Stomach smooth muscle (tissue), 2 donors: ENCODE measurements around the gene EYA4.

ENCODE experiments used
- H3K27ac ChIP-seq: one replicate; pipeline ENCODE4 v1.7.0; 2013; ENCODE audit warnings: mild to moderate bottlenecking, low read length, inconsistent platforms
- H3K27me3 ChIP-seq, 2 donors: one replicate each; pipeline ENCODE4 v1.7.0; 2013; ENCODE audit warnings: low read length in 2 of 2; ENCODE audit not compliant: insufficient read depth in 2 of 2, control insufficient read depth in 1 of 2
- H3K36me3 ChIP-seq, 2 donors: one replicate each; pipeline ENCODE4 v1.7.0; 2013; ENCODE audit warnings: low read length in 2 of 2; ENCODE audit not compliant: control insufficient read depth in 2 of 2, insufficient read depth in 2 of 2
- H3K4me1 ChIP-seq: one replicate; pipeline ENCODE4 v1.7.0; 2013; ENCODE audit warnings: low read length; ENCODE audit not compliant: control insufficient read depth, insufficient read depth
- H3K4me3 ChIP-seq, 2 donors: one replicate each; pipeline ENCODE4 v1.7.0; 2013; ENCODE audit warnings: low read length in 2 of 2
- H3K9ac ChIP-seq, 2 donors: one replicate each; pipeline ENCODE4 v1.7.0; 2013; ENCODE audit warnings: low read length in 2 of 2, mild to moderate bottlenecking in 1 of 2
- H3K9me3 ChIP-seq, 2 donors: one replicate each; pipeline ENCODE4 v1.7.0; 2013; ENCODE audit warnings: low read length in 2 of 2; ENCODE audit not compliant: control insufficient read depth in 2 of 2
- donor health status: healthy.
- donor health status: Pancreatic carcinoma.

Gene EYA4

GRCh38 chr6:133369773-133370272 lies 128.7 kb downstream of the EYA4 start:
- Histone ChIP-seq H3K9ac (no peak overlapping the region), H3K4me1 (no peaks in the 10 kb centered on the region), H3K27ac (no peak overlapping the region), H3K9me3 (no peaks in the 10 kb centered on the region), H3K27me3 (no peaks in the 10 kb centered on the region), H3K4me3 (no peak overlapping the region), H3K36me3 (no peaks in the 10 kb centered on the region)

GRCh38 chr6:133376743-133377142 lies 135.6 kb downstream of the EYA4 start:
- no peaks in the 10 kb centered on the region for H3K9me3 ChIP-seq
- no peaks in the 10 kb centered on the region for H3K4me1 ChIP-seq
- H3K4me3 ChIP-seq = no peak overlapping the region
- no peaks in the 10 kb centered on the region for H3K27me3 ChIP-seq
- no peaks in the 10 kb centered on the region for H3K36me3 ChIP-seq
- H3K9ac ChIP-seq = no peak overlapping the region
- H3K27ac ChIP-seq = no peak overlapping the region

- Histone ChIP-seq H3K36me3 (no peaks in the 10 kb centered on the region), H3K4me1 (no peaks in the 10 kb centered on the region), H3K9ac (no peak overlapping the region)
Observed at GRCh38 chr6:133377219-133377618, 136.1 kb downstream of the EYA4 start.

GRCh38 chr6:133380047-133380446 lies 138.9 kb downstream of the EYA4 start:
- Histone ChIP-seq H3K27me3 (no peaks in the 10 kb centered on the region), H3K9ac (no peak overlapping the region), H3K4me1 (no peaks in the 10 kb centered on the region), H3K27ac (no peak overlapping the region), H3K36me3 (no peaks in the 10 kb centered on the region), H3K4me3 (no peak overlapping the region), H3K9me3 (no peaks in the 10 kb centered on the region)

More at GRCh38 chr6:133377219-133377618, 136.1 kb downstream of the EYA4 start:
- no peak overlapping the region for H3K27ac ChIP-seq
- no peaks in the 10 kb centered on the region for H3K9me3 ChIP-seq
- H3K4me3 ChIP-seq = no peak overlapping the region
- no peaks in the 10 kb centered on the region for H3K27me3 ChIP-seq

- H3K9ac ChIP-seq = no peak overlapping the region
- no peak overlapping the region for H3K27ac ChIP-seq
- H3K4me1 ChIP-seq = no peaks in the 10 kb centered on the region
- H3K9me3 ChIP-seq = no peaks in the 10 kb centered on the region
- H3K27me3 ChIP-seq = no peaks in the 10 kb centered on the region
- H3K4me3 ChIP-seq = no peak overlapping the region
- H3K36me3 ChIP-seq = no peaks in the 10 kb centered on the region
Observed at GRCh38 chr6:133380723-133381122, 139.6 kb downstream of the EYA4 start.

GRCh38 chr6:133388731-133389130 lies 147.6 kb downstream of the EYA4 start:
- Histone ChIP-seq H3K4me1 (no peaks in the 10 kb centered on the region), H3K9me3 (no peaks in the 10 kb centered on the region), H3K9ac (no peak overlapping the region), H3K36me3 (no peaks in the 10 kb centered on the region), H3K27ac (no peak overlapping the region), H3K4me3 (no peak overlapping the region), H3K27me3 (no peaks in the 10 kb centered on the region)

- Histone ChIP-seq H3K27ac (no peak overlapping the region), H3K4me1 (no peaks in the 10 kb centered on the region), H3K9me3 (no peaks in the 10 kb centered on the region), H3K9ac (no peak overlapping the region), H3K27me3 (no peaks in the 10 kb centered on the region), H3K36me3 (no peaks in the 10 kb centered on the region), H3K4me3 (no peak overlapping the region)
Observed at GRCh38 chr6:133390168-133390567, 149.0 kb downstream of the EYA4 start.

GRCh38 chr6:133392015-133392414 lies 150.9 kb downstream of the EYA4 start:
- H3K27ac ChIP-seq = no peak overlapping the region
- no peaks in the 10 kb centered on the region for H3K36me3 ChIP-seq

GRCh38 chr6:133392641-133393040 lies 151.5 kb downstream of the EYA4 start:
- H3K4me1 ChIP-seq = no peaks in the 10 kb centered on the region
- no peak overlapping the region for H3K27ac ChIP-seq
- no peaks in the 10 kb centered on the region for H3K27me3 ChIP-seq
- no peak overlapping the region for H3K9ac ChIP-seq
- no peaks in the 10 kb centered on the region for H3K36me3 ChIP-seq
- H3K4me3 ChIP-seq = no peak overlapping the region
- no peaks in the 10 kb centered on the region for H3K9me3 ChIP-seq

More at GRCh38 chr6:133392015-133392414, 150.9 kb downstream of the EYA4 start:
- no peaks in the 10 kb centered on the region for H3K4me1 ChIP-seq
- no peaks in the 10 kb centered on the region for H3K9me3 ChIP-seq
- H3K27me3 ChIP-seq = no peaks in the 10 kb centered on the region
- no peak overlapping the region for H3K9ac ChIP-seq
- H3K4me3 ChIP-seq = no peak overlapping the region

GRCh38 chr6:133393891-133394290 lies 152.7 kb downstream of the EYA4 start:
- Histone ChIP-seq H3K4me3 (no peak overlapping the region), H3K9ac (no peak overlapping the region), H3K9me3 (no peaks in the 10 kb centered on the region), H3K4me1 (no peaks in the 10 kb centered on the region), H3K36me3 (no peaks in the 10 kb centered on the region), H3K27ac (no peak overlapping the region), H3K27me3 (no peaks in the 10 kb centered on the region)

GRCh38 chr6:133394630-133395029 lies 153.5 kb downstream of the EYA4 start:
- Histone ChIP-seq H3K27ac (no peak overlapping the region), H3K36me3 (no peaks in the 10 kb centered on the region), H3K9ac (no peak overlapping the region), H3K9me3 (no peaks in the 10 kb centered on the region), H3K4me3 (no peak overlapping the region), H3K27me3 (no peaks in the 10 kb centered on the region), H3K4me1 (no peaks in the 10 kb centered on the region)
